ENCODE measurements around the gene FAM184A. TPM values are rescaled to one million over a fixed set of nuclear protein-coding genes. Genes with fewer than 3 reads are reported as not detected.
A peak's percentile ranks its signal among the peaks of the same experiment; 100 is the strongest.

FAM184A gene
- total and polyA plus RNA-seq, 2 of the 8 experiments (the other 6 are each of a cell fraction or from before 2014, with no cell fraction given): 6.3 to 11.3 TPM

- CTCF ChIA-PET (ENCODE audit: partially characterized antibody): interaction anchor here (1.2 kb wide), 1 partner anchor 25 kb away, joined by 3 read pairs; no protein-coding TSS in a partner anchor
- no peak for FAIRE-seq
- WGBS, 2 experiments (ENCODE audit: extremely low coverage in 1 of 2, insufficient coverage in 1 of 2, insufficient read length in 1 of 2, insufficient replicate concordance in 2 of 2, low coverage in 1 of 2, low lambda C conversion rate in 2 of 2, missing lambda C conversion rate in 1 of 2): 87% methylated on average over 2 of the region's 2 CpGs; no CpG with 5 or more reads in 1 of the 2 experiments
Observed at GRCh38 chr6:119006974-119007373, 71.5 kb downstream of the FAM184A start.

More at GRCh38 chr6:119006974-119007373, 71.5 kb downstream of the FAM184A start:
- no peaks in the 10 kb centered on the region for H3K23me2 ChIP-seq (ENCODE audit: low read depth, low read length)
- no peak overlapping the region for H2BK120ac ChIP-seq (replicated peaks; ENCODE audit: low read depth, low read length)
- H2AK5ac ChIP-seq (ENCODE audit: low read depth, low read length): no peak overlapping the region
- no peak overlapping the region for H2AFZ ChIP-seq (ENCODE audit: low read length)
- H2BK5ac ChIP-seq (ENCODE audit: low read depth, low read length): no peak overlapping the region
- H3K27ac ChIP-seq (ENCODE audit: low read depth, low read length): no peak overlapping the region
- DNase-seq (ENCODE audit: low read depth in 1 of 2, low spot score in 2 of 2): no peak
- H3K79me2 ChIP-seq (ENCODE audit: control insufficient read depth in 1 of 2, insufficient read depth in 2 of 2, low read length in 2 of 2): no peaks in the 10 kb centered on the region
- no peak overlapping the region for H3K4me2 ChIP-seq (ENCODE audit: insufficient read depth in 1 of 2, low read depth in 2 of 2, low read length in 2 of 2)
- no peak overlapping the region for H3K14ac ChIP-seq (ENCODE audit: insufficient read length)
- no peaks in the 10 kb centered on the region for H3K27me3 ChIP-seq (replicated peaks in 1 of 4; ENCODE audit: control insufficient read depth in 3 of 4, extremely low read depth in 1 of 4, insufficient read depth in 3 of 4, low read length in 3 of 4)
- TF ChIP-seq CHD1 (IDR thresholded peaks at IDR 0.05; ENCODE audit: low read depth, low read length) (no peak), TAF1 (IDR thresholded peaks at IDR 0.05; ENCODE audit: low read depth, low read length) (no peak), MAX (IDR thresholded peaks at IDR 0.05) (no peak), GABPA (IDR thresholded peaks at IDR 0.05; ENCODE audit: borderline replicate concordance, insufficient read depth, low read length) (no peak), RXRA (IDR thresholded peaks at IDR 0.05; ENCODE audit: insufficient read depth, low read depth, low read length) (no peak), PHF8 (conservative IDR thresholded peaks at IDR 0.05; ENCODE audit: low read depth, low read length) (no peak), ASH2L (IDR thresholded peaks at IDR 0.05; ENCODE audit: low read length) (no peak), SP1 (IDR thresholded peaks at IDR 0.05; ENCODE audit: low read depth, low read length) (no peak), MAFK (IDR thresholded peaks at IDR 0.05; ENCODE audit: low read depth, low read length) (peak; percentile 65; the same call in 1 of the 2 replicates)
- H3K4me3 ChIP-seq (ENCODE audit: extremely low read depth in 1 of 4, insufficient read depth in 2 of 4, low read depth in 3 of 4, low read length in 4 of 4): no peak overlapping the region
- H3K18ac ChIP-seq (ENCODE audit: extremely low read depth, low read length): no peak overlapping the region
- peaks cover 0 to 11% (median 1%) of the 10 kb centered on the region in 4 experiments; a peak in 3 of 8 replicates for H3K36me3 ChIP-seq (ENCODE audit: control insufficient read depth in 2 of 4, insufficient read depth in 4 of 4, low read length in 3 of 4)
- peaks cover 10 to 15% of the 10 kb centered on the region in 2 experiments; a peak in 3 of 4 replicates for H3K9me3 ChIP-seq (ENCODE audit: insufficient read depth in 2 of 2, low read depth in 1 of 2, low read length in 1 of 2)
- H3K56ac ChIP-seq (replicated peaks; ENCODE audit: insufficient read length, low read depth, low read length): no peak overlapping the region
- H3K79me1 ChIP-seq (ENCODE audit: low read depth, low read length): no peaks in the 10 kb centered on the region
- no peak overlapping the region for H4K5ac ChIP-seq (ENCODE audit: insufficient read length, low read depth, low read length)
- H3K4me1 ChIP-seq (replicated peaks in 1 of 4; ENCODE audit: control insufficient read depth in 3 of 4, insufficient read depth in 4 of 4, low read length in 3 of 4): no peaks in the 10 kb centered on the region
- no peak overlapping the region for H4K91ac ChIP-seq (replicated peaks; ENCODE audit: insufficient read length, low read length)
- H3K9ac ChIP-seq (replicated peaks in 1 of 4; ENCODE audit: extremely low read depth in 1 of 4, low read depth in 3 of 4, low read length in 3 of 4): no peak overlapping the region
- H4K20me1 ChIP-seq (replicated peaks in 1 of 2; ENCODE audit: control insufficient read depth in 1 of 2, insufficient read depth in 2 of 2, low read length in 2 of 2): no peaks in the 10 kb centered on the region
- POLR2A ChIA-PET (ENCODE audit: partially characterized antibody): no interaction called here
- no peak overlapping the region for H2BK15ac ChIP-seq (ENCODE audit: low read length)
- no peak overlapping the region for H3K4ac ChIP-seq (replicated peaks; ENCODE audit: insufficient read length, low read depth, low read length)
- H2BK12ac ChIP-seq (ENCODE audit: low read depth, low read length): no peak overlapping the region
- no peak overlapping the region for H2BK20ac ChIP-seq (ENCODE audit: low read length)
- no peak overlapping the region for H3K23ac ChIP-seq (ENCODE audit: insufficient read length)
- H4K8ac ChIP-seq (ENCODE audit: extremely low read depth, insufficient read depth, low read length): no peak overlapping the region
